ENCODE measurements around the gene MGAM2.
"Not testable (repeated sequence)": the region's sequence is repeated elsewhere in the genome, so short reads cannot be mapped to it uniquely, and the experiment has no call there.

The MGAM2 gene
- 0 reads per million in 3 experiments for total RNA-seq

GRCh38 chr7:142111499-142111898, at the start of gene MGAM2:
Gene MGAM2 (plus strand): TSS chr7:142111718. CDS start chr7:142116874, 5,156 bp downstream.
- DNase-seq, result no peak

GRCh38 chr7:142063551-142064442, 47.7 kb upstream of the MGAM2 start:
- DNase-seq, result no peak

- no peak for DNase-seq
Observed at GRCh38 chr7:142066536-142066935, 45.0 kb upstream of the MGAM2 start.

GRCh38 chr7:142077762-142078161, 33.8 kb upstream of the MGAM2 start:
- no peak for DNase-seq

GRCh38 chr7:142083605-142084004, 27.9 kb upstream of the MGAM2 start:
- no peak for DNase-seq

- no peak for DNase-seq
Observed at GRCh38 chr7:142085428-142085827, 26.1 kb upstream of the MGAM2 start.

- no peak for DNase-seq
Observed at GRCh38 chr7:142088022-142088714, 23.4 kb upstream of the MGAM2 start.

GRCh38 chr7:142089035-142089434, 22.5 kb upstream of the MGAM2 start:
- DNase-seq, result no peak

GRCh38 chr7:142091961-142092360, 19.6 kb upstream of the MGAM2 start:
- DNase-seq, result no peak

GRCh38 chr7:142094861-142095260, 16.7 kb upstream of the MGAM2 start:
- DNase-seq, result no peak

GRCh38 chr7:142097571-142097970, 13.9 kb upstream of the MGAM2 start:
- no peak for DNase-seq

GRCh38 chr7:142098004-142098403, 13.5 kb upstream of the MGAM2 start:
- no peak for DNase-seq

GRCh38 chr7:142099347-142099746, 12.2 kb upstream of the MGAM2 start:
- not testable (repeated sequence) for DNase-seq

GRCh38 chr7:142100634-142101033, 10.9 kb upstream of the MGAM2 start:
- no peak for DNase-seq

GRCh38 chr7:142101794-142102193, 9.7 kb upstream of the MGAM2 start:
- not testable (repeated sequence) for DNase-seq

- no peak for DNase-seq
Observed at GRCh38 chr7:142104550-142105527, 6.7 kb upstream of the MGAM2 start.

- no peak for DNase-seq
Observed at GRCh38 chr7:142108728-142109505, 2.6 kb upstream of the MGAM2 start.

GRCh38 chr7:142110098-142110497, 1.4 kb upstream of the MGAM2 start:
- no peak for DNase-seq

- DNase-seq, result no peak
Observed at GRCh38 chr7:142110638-142111037, 880 bp upstream of the MGAM2 start.

- DNase-seq, result no peak
Observed at GRCh38 chr7:142112086-142112485, 568 bp downstream of the MGAM2 start.

GRCh38 chr7:142114207-142114606, 2.7 kb downstream of the MGAM2 start:
- DNase-seq, result no peak

- DNase-seq, result no peak
Observed at GRCh38 chr7:142120524-142120923, 9.0 kb downstream of the MGAM2 start.
